Activated naive CD4-positive, alpha-beta T cell treated with Interleukin-2 at 50 U/mL for 16 hours (primary cell): ENCODE data around the gene WBP11.

Source experiments
- DNase-seq: peaks from one replicate; pipeline ENCODE4 v3.0.0-alpha.2; 2020

Gene WBP11

DNA sequence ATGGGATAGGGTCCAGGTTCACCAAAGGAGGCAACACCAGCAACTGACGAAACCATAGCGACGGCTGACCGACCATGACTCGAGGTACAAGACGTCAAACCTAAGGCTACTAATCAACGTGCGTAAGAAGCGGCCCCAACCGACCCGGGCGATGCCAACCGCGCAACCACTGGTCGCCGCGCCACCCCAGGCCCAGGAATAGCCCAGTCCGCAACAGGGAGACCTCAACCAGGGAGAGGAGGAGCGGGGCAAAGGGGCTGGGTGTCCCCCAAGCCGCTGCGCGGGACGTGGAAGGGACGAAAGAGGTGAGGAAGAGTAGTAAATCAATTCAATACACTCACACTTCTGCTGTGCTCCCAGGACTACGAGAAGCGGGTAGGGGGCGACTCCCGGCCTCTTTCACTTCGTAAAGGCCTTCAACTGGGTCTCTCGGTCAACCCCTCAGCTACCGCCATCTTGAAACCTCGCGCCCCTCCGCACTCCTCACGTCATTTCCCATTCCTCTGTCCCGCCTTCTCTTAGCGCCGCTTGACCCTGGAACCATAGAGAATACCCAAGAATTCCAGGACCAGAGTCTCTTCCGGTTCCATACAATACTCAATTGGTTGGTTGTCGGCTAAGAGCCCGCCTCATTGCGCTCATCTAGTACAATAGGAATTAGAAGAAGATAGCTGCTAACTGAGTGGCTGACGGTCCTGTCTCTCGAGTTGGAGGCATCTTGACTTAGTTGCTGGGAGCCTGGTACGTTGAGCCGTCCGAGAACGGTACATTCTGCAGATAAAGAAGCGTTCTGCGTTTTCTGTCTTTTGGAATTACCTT lies at the start of gene WBP11, which contains the start of gene C12orf60:
Gene WBP11, minus strand, starts transcription at position 468 of the 819 bp plus-strand sequence. CDS start 2,095 bp downstream, outside the sequence.
Gene C12orf60, plus strand, starts transcription at position 660 of the 819 bp plus-strand sequence. CDS start 19,266 bp downstream, outside the sequence.
- DNase-seq = peak; percentile 89

DNA sequence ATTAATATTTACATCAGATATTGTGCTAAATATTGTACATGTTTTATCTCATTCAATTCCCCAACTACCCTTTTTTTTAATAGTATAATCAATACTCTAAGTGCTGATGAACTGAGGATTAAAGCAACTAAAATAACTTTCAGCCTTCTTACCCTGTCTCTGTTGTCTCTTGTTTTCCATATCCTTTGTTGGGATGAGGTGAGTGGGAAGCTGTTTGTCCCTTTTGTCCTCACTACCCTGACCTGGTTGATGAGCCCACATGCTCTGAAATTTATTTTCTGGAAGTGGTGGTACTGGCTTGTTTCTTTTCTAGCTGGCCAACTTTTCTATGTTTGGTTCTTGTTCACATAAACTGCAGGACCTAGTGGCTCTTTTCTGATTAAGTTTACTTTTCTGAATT lies 49.6 kb upstream of the WBP11 start:
- no peak for DNase-seq

DNA sequence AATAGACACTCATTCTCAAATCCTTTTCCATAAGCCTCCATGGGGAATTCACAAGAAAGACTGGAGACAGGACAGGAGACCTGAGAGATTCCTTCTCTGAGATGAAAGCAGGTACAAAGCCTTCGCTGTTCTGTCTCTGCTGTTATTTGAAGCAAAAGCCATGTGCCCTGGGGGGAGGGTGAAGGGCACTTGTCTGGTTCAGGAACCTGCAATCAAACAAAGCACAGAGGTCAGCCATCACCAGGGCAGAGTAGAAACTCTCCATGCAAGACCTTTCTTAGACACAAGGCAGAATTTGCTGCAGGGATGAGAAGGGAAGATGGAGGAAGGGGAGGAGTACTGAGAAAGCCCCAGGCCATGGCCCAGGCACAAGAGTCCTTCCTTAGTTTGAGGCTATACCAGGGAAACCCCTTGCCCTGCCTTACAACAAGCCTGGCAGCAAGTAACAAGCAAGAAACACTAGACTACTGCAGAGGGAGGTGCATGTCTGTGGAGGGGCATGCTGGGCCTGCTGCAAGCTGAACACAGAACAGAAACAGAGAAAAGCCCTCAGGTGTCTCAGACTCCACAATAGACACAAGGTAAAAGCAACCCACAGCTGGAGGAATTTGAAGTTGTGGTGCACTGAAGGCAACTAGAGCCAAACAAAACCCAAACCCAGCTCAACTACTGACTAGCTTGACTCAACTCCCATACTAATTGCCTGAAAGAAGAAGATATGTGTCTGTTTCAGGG lies 47.8 kb upstream of the WBP11 start:
- no peak for DNase-seq

DNA sequence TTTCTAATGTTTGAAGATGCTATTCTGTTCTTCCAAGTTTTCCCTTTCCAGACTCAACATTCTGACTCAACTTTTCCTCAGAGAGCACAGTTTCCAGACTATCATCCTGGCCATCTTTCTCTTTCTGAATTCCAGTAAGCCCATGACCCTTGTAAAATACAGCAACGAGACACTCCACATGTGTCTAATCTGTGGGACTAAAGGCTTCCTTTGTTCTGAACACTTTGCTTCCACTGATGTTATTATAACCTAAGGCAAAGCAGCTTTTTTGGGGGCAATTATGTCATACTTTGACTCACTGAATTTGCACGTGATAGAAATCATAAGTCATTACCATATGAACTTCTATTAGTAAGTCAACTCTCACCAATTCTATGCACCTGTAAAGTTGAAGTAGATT lies 46.4 kb upstream of the WBP11 start:
- no peak for DNase-seq

DNA sequence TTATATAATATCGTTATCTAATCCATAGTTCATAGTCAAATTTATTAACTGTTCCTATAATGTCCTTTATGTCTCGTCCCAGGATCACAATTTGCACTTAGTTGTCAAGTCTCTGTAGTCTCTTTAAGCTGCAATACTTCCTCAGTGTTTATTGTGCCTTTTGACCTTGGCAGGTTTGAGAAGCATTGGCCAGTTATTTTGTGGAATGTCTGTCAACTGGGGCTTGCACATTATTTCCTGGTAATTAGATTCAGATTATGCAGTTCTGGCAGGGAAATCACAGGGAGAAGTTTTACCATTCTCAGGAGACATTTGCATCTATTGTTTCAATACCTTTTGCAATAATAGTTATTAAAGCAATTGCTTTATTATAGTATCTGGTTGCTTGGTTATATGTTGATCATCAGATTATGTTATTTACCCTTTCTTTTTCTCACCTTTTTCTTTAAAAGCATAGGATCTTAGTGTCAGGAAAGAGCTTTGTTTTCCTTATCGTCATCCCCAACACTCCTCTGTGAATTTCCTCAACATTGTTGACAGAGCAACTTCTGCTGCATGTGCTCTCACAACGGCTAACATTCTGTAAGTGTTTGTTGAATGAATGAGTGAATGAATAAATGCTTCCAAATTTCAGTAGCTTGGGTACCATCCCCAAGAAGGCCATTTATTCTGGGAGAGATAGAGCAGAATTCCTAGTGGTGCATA lies 43.8 kb upstream of the WBP11 start:
- no peak for DNase-seq

DNA sequence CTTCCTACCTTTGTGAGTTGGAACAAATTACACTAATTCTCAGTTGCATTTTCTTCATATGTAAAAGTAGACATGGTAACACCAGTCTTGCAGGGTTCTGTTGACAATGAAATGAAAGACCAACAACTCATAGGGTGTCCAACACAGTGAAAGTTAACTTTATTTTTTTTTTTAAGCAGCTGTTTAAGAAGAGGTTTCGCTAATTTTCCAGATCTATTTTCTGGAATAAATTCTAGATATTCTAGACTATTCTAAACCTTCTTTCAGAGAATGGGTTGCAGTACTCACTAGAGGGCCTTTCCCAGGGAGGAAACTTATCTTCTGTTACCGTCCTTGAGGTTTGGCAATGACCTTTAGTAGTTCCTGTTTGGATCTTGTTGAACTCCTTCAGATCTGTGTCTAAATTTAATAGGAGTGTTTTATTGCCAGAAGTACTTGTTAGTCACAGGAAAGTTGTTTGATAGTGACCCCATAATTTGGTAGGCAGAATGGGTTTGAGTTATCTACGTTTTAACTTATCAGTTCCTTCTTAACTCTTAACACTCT lies 42.8 kb upstream of the WBP11 start:
- no peak for DNase-seq

DNA sequence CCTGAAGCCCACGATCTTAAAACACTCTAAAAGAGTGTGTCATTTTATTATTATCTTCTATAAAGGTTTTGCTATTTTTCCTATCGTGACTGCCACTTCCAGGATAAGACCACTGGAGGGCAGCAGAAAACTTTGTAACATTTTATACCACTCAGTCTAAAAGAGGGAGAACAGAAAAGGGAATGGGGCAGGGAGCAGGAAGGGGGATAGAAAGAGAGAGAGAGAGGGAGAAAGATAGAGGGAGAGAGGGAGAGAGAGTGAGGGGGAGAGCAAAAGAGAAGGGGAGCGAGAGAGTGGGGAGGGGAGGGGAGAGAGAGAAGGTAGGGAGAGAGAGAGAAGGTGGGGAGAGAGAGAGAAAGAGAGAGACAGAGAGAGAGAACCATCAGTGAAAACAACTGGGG lies 42.1 kb upstream of the WBP11 start:
- DNase-seq = peak; percentile 40

DNA sequence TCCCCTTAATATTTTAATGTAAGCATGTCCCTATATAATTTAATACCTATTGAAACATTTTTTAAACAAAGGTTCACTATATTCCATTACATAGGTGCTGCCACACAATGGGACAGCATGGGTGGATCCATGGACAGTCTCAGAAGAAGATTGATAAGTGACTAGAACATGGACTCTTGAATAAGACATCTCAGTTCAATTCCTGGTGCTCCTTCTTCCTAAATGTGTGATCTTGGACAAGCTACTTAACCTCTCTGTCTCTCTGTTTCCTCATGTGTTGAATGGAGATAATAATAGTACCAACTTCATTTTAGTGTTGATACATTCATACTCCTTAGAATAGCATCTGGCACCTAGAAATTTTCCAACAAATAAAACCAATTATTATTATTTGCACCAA lies 41.1 kb upstream of the WBP11 start:
- DNase-seq = no peak

DNA sequence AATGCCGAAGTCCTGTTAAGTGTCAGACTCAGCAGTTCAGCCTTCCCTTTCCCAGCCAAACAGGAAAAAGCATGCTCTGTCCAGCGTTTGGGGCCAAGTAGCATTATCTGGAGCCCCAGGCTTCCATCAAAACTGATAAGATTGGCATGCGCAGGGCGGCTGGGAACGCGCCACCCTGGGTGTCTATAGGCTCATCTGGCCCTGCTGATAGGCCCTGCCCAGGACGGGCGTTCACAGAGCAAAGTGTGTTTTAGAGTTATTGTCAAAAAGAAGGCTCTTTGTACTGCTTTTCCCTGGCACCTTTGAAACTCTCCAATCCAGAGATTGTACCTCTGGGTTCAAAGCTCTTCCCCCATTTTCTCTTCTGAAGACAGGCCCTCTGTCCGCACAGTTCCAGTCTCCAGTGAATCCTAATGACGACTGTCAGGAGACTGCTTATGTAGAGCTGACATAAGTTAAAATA lies 40.2 kb upstream of the WBP11 start, which contains the start of gene ART4:
Gene ART4, minus strand, starts transcription at position 102 of the 463 bp plus-strand sequence. CDS start 413 bp downstream, outside the sequence.
- DNase-seq = no peak

DNA sequence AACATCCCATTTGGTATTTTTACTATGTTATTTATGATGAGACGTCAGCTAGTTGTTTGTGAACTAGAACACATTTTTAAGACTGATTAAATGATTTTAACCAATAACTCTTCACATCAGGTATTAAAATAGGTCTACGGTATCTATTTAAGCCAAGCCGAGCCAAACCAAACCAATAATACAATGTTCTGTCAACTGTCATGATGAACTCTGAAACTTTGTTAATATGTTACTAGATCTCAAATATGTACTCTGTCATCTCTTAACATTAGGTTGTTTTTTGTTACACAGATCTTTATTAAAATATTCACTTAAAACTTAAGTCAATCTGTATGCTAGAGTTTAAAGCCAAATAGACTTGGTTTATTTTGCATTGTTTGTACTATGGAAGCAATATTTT lies 39.0 kb upstream of the WBP11 start:
- no peak for DNase-seq

DNA sequence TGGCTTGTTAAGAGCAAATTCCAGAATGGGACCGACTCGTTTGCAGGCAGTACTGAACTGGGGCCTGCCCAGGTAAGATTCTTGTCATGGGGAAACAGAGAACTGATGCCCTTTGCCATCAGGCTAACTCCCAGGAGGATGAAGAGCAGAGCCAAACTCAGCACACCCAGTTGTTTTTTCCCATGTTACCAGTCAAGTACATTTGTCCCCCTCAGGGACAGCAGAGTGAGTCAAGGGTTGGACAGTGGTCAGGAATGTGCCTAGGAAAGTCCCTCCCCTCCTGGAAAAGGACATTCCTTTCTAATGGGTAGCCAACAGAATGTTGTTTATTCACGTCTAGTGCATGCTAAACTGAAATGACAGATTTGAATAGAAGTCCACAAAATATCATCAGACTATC lies 38.5 kb upstream of the WBP11 start:
- DNase-seq = no peak

DNA sequence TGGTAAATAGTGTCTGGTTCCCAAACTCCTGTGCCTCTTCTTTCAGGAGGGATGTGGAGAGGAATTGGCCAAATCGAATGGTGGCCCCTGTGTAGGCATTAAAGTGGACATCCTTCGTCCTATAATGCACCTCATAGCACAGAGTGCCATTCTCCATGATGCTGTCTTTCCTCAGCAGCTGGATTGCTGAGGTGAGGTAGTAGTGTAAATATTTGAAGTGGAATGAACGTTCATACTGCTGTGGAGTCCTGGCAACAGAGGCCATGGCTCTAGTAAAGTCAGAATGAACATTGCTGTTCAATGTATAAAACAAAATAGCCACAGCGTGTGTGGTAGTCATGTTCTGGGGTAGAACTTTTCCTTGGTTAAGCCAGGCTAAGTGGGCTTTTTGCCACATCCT lies 37.3 kb upstream of the WBP11 start:
- no peak for DNase-seq

DNA sequence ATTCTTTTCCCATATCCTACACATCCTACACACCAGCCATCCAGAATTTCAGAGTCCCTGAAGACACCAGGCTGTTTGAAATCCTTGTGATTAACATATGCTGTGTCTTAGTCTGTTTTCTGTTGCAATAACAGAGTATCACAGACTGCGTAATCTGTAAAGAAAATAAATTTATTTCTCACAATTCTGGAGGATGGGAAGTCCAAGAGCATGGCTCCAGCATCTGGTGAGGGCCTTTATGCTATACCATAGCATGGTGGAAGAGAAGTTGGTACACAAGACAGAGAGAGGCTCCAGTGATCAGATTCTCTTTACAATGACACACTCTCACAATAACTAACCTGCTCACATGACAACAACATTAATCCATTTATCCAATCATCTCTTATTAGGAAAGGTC lies 36.0 kb upstream of the WBP11 start:
- no peak for DNase-seq

DNA sequence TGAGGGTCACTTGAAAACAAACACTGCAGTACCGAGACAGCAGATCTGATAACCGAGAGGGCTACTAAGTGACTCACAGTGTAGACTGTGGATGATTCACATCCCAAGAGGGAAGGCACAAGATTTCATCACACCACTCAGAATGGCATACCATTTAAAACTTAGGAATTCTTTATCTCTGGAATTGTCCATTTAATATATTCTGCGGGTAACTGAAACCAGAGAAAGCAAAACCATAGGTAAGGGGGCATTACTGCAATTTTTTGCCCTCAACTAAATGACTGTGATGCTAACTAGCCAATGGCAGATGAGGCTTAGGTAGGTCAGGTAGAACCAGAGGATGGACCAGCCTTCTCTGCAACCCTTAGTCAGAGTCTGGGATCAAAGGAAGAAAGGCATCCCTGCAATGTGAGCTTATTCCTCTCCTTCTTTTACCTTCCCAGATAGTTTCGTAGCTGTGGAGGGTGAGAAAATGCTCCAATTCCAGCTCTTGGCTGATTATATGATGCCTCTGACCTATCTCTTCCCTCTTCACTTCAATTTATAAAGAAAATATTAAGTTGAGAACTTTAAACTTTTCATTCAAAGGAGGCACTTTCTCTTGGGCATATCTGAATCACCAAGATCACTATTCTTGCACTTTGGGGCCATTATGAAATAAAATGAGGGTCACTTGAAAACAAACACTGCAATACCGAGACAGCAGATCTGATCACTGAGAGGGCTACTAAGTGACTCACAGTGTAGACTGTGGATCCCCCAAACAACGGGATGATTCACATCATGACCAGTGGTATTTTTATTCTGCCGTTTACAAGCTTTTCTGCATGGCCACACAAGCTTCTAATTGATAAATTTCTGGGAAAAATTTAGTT lies 33.3 kb upstream of the WBP11 start:
- DNase-seq = no peak

DNA sequence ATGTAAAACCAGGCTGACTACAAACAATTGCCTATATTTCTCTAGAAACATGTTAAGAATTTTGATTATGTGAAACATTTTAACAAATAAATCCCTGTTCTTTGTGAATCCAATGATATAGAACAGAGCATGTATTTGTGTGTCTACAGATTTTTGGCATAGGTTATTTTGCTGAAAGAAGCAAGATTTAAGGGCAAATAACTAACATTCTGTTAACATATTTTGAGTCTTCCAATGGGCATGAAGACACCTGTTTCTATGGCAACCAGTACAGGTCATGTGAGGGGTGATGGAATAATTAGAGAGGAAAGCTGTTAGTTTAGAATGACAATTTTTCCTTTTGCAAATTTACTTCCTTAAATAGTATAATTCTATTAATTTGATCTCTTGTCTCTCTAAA lies 31.2 kb upstream of the WBP11 start:
- no peak for DNase-seq

DNA sequence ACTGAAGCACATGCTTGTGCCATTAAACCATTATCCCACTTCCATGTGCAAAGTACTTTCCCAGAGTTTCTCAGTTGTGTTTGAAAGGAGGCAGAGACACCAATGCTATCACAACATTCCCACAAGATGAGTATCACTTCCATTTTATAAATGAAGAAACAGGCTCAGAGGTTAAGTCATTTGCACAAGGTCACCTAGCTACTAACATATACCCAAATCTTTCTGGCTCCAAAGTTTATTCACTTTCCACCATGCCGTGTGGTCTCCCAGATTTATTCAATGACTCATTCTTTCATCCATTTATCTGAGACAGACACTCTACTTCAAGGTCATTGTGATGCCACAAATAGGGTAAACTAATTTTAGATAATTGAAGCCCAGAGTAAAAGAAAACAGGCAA lies 30.7 kb upstream of the WBP11 start:
- DNase-seq = no peak

DNA sequence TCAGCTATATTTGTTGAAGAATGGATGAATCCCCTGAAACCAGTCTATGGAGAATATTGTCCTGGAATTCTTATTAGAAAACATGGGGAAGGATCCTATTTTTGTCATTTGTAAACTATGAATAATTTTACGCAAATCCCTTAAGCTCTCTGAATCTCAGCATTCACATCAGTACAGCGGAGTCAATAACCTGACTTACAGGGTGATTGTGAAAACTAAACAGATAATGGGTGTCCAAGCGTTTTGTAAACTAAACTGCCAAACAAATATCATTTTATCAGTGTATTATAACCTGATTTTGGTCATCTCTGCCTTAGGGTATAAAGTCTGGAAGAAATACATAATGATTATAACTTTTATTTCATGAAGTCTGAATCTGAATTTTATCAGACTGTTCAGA lies 30.1 kb upstream of the WBP11 start:
- no peak for DNase-seq

DNA sequence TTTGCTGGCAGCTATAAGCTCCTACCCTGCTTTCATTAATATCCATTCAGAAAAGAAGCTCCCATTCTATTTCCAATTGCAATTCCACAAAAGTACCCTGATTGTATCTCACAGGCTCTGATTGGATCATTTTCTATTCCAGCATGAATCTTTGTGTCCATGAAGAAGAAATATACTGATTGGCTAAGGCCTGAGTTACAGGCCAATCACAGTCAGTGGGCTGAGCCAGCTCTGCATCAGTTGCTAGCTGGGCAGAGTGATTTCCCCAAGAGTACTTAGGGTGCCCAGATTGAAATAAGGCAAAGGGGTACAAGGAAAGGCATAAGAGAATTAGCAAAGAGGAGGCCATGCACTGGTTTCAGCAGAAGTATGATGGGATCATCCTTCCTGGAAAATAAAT lies 25.6 kb upstream of the WBP11 start:
- DNase-seq = no peak

DNA sequence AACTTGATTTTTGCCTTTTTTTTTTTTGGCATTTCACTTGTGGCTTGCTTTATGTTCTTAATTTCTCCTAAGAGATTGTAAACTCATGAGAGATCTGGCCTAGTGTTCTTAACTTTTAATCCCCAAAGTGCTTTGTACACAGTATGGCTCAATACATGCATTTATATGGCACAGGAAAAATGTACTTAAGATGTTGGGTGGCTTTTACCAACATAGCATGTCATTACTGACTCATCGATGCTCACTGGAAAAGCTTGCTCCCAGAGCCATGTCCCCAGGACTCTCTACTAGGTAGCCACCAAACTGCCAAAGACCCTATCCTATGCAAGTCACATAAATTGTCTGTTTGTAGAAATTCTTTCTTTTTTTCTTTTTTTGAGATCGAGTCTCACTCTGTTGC lies 23.8 kb upstream of the WBP11 start:
- no peak for DNase-seq

DNA sequence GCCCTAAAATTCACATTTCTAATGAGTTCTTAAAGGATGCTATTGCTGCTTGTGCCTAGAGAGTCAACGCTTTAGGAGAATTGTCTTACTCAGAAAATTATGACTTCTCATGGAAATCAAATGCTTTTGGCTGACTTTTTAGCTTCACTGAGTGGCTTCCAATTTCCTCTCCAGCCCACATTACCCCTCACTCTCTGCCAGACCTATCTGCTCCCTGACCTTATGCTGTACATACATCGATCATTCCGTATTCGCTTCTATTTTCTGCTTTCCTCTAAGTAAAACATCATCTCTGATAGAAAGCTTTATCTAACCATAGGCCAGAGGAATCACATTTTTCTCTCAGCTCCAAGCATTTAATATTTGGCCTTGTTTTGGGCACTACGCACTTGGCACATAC lies 23.2 kb upstream of the WBP11 start:
- DNase-seq = no peak

DNA sequence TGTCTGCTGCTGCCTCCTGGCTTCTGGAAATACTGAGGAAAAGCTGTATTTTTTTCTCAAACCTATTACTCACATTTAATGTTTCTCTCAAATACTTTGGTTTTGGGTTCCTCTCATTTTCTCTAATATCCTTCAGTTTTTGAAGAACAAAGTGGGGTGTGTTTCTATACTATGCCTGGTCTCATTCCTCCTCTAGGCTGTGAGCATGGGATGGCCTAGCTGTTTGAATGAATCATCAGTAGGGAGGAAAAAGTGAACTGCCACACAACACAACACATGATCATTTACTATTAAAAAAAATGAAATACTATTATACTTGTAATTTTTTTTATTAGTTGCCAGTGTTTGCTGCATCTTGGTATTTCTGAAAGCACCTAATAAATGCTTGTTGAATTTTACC lies 22.0 kb upstream of the WBP11 start:
- no peak for DNase-seq

DNA sequence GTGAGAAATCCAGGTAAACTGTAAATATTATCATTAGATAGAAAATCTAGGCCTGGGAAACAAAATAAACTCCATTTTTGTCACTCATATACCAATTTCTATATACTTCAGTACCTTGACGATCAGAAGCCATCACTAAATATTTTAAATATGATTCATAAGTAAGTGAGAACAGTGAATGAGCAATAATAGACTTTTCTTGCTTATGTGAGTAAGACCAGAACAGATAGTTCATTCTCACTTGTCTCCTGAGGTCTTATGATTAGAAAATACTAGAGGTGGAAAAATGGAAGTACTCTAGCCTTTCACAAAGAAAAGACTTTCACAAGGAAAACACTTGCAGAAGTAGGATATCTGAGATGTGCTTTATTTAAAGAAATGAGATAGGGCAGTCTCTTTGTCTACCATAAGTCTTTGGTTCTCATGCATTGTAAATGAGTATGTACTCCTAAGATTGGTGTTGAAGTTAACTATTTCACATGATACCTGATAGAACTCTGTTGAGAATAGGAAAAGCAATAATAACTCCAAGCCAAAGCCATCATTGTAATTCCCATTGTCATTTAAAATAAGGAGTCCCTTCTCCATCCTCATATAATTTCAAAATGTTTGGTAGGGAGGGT lies 20.8 kb upstream of the WBP11 start:
- no peak for DNase-seq
